OCI-LY1 (cell line): ENCODE measurements around the gene FRAS1.

Source experiments
- EZH2 ChIP-seq: fragments of 200-600 bp; sonication (generic), shearing (Covaris generic); IDR thresholded peaks from 2 replicates; pipeline ENCODE4 v1.8.0; 2017; ENCODE audit warnings: borderline replicate concordance, mixed run types, mild to moderate bottlenecking, antibody characterized with exemption, low read length, moderate library complexity, mixed read lengths
- TF ChIP-seq, protein P1 (sequence below): fragments of 200-600 bp; sonication (generic), shearing (Covaris generic); IDR thresholded peaks from 2 replicates; pipeline ENCODE4 v1.5.1; 2017; ENCODE audit warnings: mild to moderate bottlenecking, antibody characterized with exemption, low read length, moderate library complexity, mixed read lengths

DNA sequence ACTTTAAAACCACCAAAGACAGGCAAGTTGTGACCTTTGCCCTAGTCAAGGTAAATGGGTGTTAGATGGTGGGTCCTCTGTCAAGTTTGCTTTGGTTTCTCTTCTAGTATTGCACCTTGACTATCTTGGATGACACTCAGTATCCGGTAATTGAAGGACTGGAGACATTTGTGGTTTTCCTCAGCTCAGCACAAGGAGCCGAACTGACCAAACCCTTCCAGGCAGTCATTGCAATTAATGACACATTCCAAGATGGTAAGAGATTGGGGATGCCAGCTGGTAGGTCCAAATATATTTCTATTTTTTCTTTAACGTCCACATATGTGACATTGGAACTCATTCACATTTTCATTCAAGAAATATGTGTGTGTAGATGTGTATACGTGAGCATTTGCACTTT lies 425.2 kb downstream of the FRAS1 start:
- no peak for TF ChIP-seq EZH2
- TF ChIP-seq, protein P1, sequence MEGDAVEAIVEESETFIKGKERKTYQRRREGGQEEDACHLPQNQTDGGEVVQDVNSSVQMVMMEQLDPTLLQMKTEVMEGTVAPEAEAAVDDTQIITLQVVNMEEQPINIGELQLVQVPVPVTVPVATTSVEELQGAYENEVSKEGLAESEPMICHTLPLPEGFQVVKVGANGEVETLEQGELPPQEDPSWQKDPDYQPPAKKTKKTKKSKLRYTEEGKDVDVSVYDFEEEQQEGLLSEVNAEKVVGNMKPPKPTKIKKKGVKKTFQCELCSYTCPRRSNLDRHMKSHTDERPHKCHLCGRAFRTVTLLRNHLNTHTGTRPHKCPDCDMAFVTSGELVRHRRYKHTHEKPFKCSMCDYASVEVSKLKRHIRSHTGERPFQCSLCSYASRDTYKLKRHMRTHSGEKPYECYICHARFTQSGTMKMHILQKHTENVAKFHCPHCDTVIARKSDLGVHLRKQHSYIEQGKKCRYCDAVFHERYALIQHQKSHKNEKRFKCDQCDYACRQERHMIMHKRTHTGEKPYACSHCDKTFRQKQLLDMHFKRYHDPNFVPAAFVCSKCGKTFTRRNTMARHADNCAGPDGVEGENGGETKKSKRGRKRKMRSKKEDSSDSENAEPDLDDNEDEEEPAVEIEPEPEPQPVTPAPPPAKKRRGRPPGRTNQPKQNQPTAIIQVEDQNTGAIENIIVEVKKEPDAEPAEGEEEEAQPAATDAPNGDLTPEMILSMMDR, result no peak
